ENCODE measurements around the gene ABCC4. TPM values are rescaled to one million over a fixed set of nuclear protein-coding genes. Genes with fewer than 3 reads are reported as not detected.

The ABCC4 gene
- total RNA-seq, 2 donors from 2014 or later: 11.4 to 14.7 TPM

- intact Hi-C loops (cut with DNase I): no loop called here
- no peak for DNase-seq
- Histone ChIP-seq H3K4me1 (no peaks in the 10 kb centered on the region), H3K36me3 (no peaks in the 10 kb centered on the region), H3K4me3 (no peak overlapping the region), H3K27ac (no peak overlapping the region), H3K27me3 (no peaks in the 10 kb centered on the region), H3K9me3 (no peaks in the 10 kb centered on the region), H3K9ac (ENCODE audit: low read depth in 2 of 2, low read length in 2 of 2) (no peak overlapping the region)
- no peak for TF ChIP-seq CTCF (IDR thresholded peaks at IDR 0.05)
Measured at GRCh38 chr13:95258619-95259194, 42.5 kb downstream of the ABCC4 start.

GRCh38 chr13:95258098-95258497 lies 43.2 kb downstream of the ABCC4 start:
- Histone ChIP-seq H3K4me3 (no peak overlapping the region), H3K27ac (no peak overlapping the region), H3K27me3 (no peaks in the 10 kb centered on the region), H3K4me1 (no peaks in the 10 kb centered on the region), H3K36me3 (no peaks in the 10 kb centered on the region), H3K9ac (ENCODE audit: low read depth in 2 of 2, low read length in 2 of 2) (no peak overlapping the region), H3K9me3 (no peaks in the 10 kb centered on the region)
- intact Hi-C loops (cut with DNase I): no loop called here
- TF ChIP-seq CTCF (IDR thresholded peaks at IDR 0.05): no peak
- no peak for DNase-seq

- Histone ChIP-seq H3K27me3 (no peaks in the 10 kb centered on the region), H3K9me3 (no peaks in the 10 kb centered on the region), H3K4me3 (no peak overlapping the region), H3K9ac (ENCODE audit: low read depth in 2 of 2, low read length in 2 of 2) (no peak overlapping the region), H3K27ac (no peak overlapping the region), H3K4me1 (no peaks in the 10 kb centered on the region), H3K36me3 (no peaks in the 10 kb centered on the region)
- no peak for DNase-seq
- intact Hi-C loops (cut with DNase I): no loop called here
- no peak for TF ChIP-seq CTCF (IDR thresholded peaks at IDR 0.05)
Measured at GRCh38 chr13:95256091-95256490, 45.2 kb downstream of the ABCC4 start.

GRCh38 chr13:95255072-95255732 lies 46.0 kb downstream of the ABCC4 start:
- H3K4me1 ChIP-seq: no peaks in the 10 kb centered on the region
- intact Hi-C loops (cut with DNase I): no loop called here
- H3K27ac ChIP-seq: no peak overlapping the region
- no peaks in the 10 kb centered on the region for H3K27me3 ChIP-seq
- no peak for TF ChIP-seq CTCF (IDR thresholded peaks at IDR 0.05)
- no peaks in the 10 kb centered on the region for H3K9me3 ChIP-seq
- no peak for DNase-seq
- no peak overlapping the region for H3K4me3 ChIP-seq
- no peak overlapping the region for H3K9ac ChIP-seq (ENCODE audit: low read depth in 2 of 2, low read length in 2 of 2)
- H3K36me3 ChIP-seq: no peaks in the 10 kb centered on the region

GRCh38 chr13:95254339-95254738 lies 46.9 kb downstream of the ABCC4 start:
- no peaks in the 10 kb centered on the region for H3K9me3 ChIP-seq
- DNase-seq: no peak
- H3K9ac ChIP-seq (ENCODE audit: low read depth in 2 of 2, low read length in 2 of 2): no peak overlapping the region
- no peak overlapping the region for H3K4me3 ChIP-seq
- intact Hi-C loops (cut with DNase I): no loop called here
- TF ChIP-seq CTCF (IDR thresholded peaks at IDR 0.05): no peak
- H3K27me3 ChIP-seq: no peaks in the 10 kb centered on the region
- H3K4me1 ChIP-seq: no peaks in the 10 kb centered on the region
- H3K36me3 ChIP-seq: no peaks in the 10 kb centered on the region
- H3K27ac ChIP-seq: no peak overlapping the region
